ENCODE data around the gene TGFBR2.

GRCh38 chr3:30711867-30712266, 105.5 kb downstream of the TGFBR2 start:
- no peak for TF ChIP-seq CTCF (IDR thresholded peaks at IDR 0.05)
- TF ChIP-seq REST (IDR thresholded peaks at IDR 0.05; ENCODE audit: insufficient read depth in 1 of 2, low read depth in 2 of 2, low read length in 1 of 2): no peak
- no peak for TF ChIP-seq POLR2AphosphoS5 (IDR thresholded peaks at IDR 0.05; ENCODE audit: low read depth, low read length)
- no peak for TF ChIP-seq TCF7L2 (IDR thresholded peaks at IDR 0.05; ENCODE audit: low read depth, low read length)
- no peak for TF ChIP-seq SIN3A (IDR thresholded peaks at IDR 0.05; ENCODE audit: borderline replicate concordance, insufficient read depth, low read depth, low read length)

Data from Panc1 (cell line).